HG03175 (cell line): ENCODE data around the gene SPG7.

Experiments used
- ATAC-seq: cut with Tn5 transposase; IDR thresholded peaks from one replicate; pipeline ENCODE4 v1.9.1; 2021; ENCODE audit warnings: mild to moderate bottlenecking, moderate library complexity; ENCODE audit not compliant: unreplicated experiment

Gene SPG7

GRCh38 chr16:89545044-89545830 is 37.0 kb downstream of the SPG7 start:
- ATAC-seq: no peak

GRCh38 chr16:89545831-89546574 is 37.8 kb downstream of the SPG7 start:
- no peak for ATAC-seq

- ATAC-seq: no peak
These were observed 38.6 kb downstream of the SPG7 start for GRCh38 chr16:89546781-89547180.

- ATAC-seq: no peak
These were observed 39.1 kb downstream of the SPG7 start for GRCh38 chr16:89547291-89547690.

- no peak for ATAC-seq
These were observed 39.7 kb downstream of the SPG7 start for GRCh38 chr16:89547860-89548259.

GRCh38 chr16:89548344-89549006 is 40.3 kb downstream of the SPG7 start:
- no peak for ATAC-seq

- ATAC-seq: no peak
These were observed 41.0 kb downstream of the SPG7 start for GRCh38 chr16:89549007-89549700.

GRCh38 chr16:89550421-89551007 is 42.3 kb downstream of the SPG7 start:
- ATAC-seq: no peak

- no peak for ATAC-seq
These were observed 44.1 kb downstream of the SPG7 start for GRCh38 chr16:89552329-89552728.

GRCh38 chr16:89552913-89553312 is 44.7 kb downstream of the SPG7 start:
- no peak for ATAC-seq

- no peak for ATAC-seq
These were observed 45.5 kb downstream of the SPG7 start for GRCh38 chr16:89553733-89554132.

- no peak for ATAC-seq
These were observed 46.1 kb downstream of the SPG7 start for GRCh38 chr16:89554343-89554742.

- ATAC-seq: no peak
These were observed 47.1 kb downstream of the SPG7 start for GRCh38 chr16:89555265-89555664.

- ATAC-seq: no peak
These were observed 47.6 kb downstream of the SPG7 start for GRCh38 chr16:89555780-89556179.

GRCh38 chr16:89556750-89557689 is 48.8 kb downstream of the SPG7 start:
- no peak for ATAC-seq

GRCh38 chr16:89557690-89558490 is 49.7 kb downstream of the SPG7 start:
- ATAC-seq: no peak

GRCh38 chr16:89560378-89561141 is 52.4 kb downstream of the SPG7 start, which contains the start of gene RPL13:
TSS of gene RPL13 (plus strand) at chr16:89560682. CDS start at chr16:89560960, 278 bp downstream.
- ATAC-seq: peak; percentile 90
